Measurements from ENCODE around the gene TMEM145. TPM values are rescaled to one million over a fixed set of nuclear protein-coding genes. Genes with fewer than 3 reads are reported as not detected.

The TMEM145 gene
- not detected in 2 replicates for total RNA-seq

GRCh38 chr19:42313096-42313839, at the start of gene TMEM145:
Gene TMEM145 (plus strand): TSS chr19:42313309. CDS start chr19:42313377, 68 bp downstream.

DNA sequence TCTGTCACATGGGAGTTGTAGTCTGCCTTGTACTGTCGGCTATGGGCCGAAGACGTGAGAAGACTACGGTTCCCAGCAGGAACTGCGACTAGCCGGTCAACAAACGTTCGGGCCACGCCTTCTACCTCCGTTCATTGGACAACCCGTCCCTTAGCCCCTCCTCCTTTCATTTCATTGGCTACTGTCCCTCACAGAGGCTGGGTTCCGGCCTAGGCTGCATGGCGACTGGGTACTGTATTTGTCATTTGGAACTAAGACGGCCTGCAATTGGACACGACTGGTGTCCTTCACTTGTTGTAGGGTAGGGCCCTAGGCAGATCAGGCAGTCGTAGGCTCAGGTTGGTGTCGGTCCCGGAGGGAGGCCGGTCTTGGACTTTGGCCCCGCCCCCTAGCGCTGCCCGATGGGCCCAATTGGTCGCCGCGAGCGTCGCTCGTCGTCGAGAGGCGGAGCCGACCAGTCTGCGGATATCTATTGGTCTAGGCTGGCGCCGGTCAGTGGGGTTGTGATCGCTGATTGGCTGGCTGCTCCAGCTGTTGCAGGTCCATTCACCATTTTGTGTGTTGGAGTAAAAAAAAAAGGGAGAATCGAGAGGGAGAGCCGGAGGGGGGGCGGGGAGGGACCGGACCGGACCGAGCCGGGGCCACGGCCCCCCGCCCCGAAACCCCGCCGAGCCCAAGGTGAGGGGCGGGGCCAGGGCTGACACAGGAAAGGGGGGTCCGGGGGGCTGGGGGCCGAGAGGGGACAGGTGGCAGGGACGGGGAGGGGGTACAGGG, 44.2 kb upstream of the TMEM145 start, which contains the start of gene CIC:
Gene CIC, plus strand, starts transcription at position 549 of the 774 bp plus-strand sequence. CDS start 2,532 bp downstream, outside the sequence.

GRCh38 chr19:42301646-42302203, 11.4 kb upstream of the TMEM145 start, which contains the start of gene PRR19:
Gene PRR19 (plus strand): TSS chr19:42302132. CDS start chr19:42309585, 7,453 bp downstream.

GRCh38 chr19:42325308-42325895, 12.3 kb downstream of the TMEM145 start, which contains the start of gene MEGF8:
Gene MEGF8 (plus strand): TSS chr19:42325635. CDS start chr19:42326244, 609 bp downstream.

Other genes starting within 250 kb of the TMEM145 start
- 0.06 TPM in 1 of 2 replicates, not detected in the other for gene GRIK5, start 243.1 kb upstream of the TMEM145 start, total RNA-seq
- 8.1 and 16.1 TPM in 2 replicates for gene ZNF574, start 237.1 kb upstream of the TMEM145 start, total RNA-seq
- gene POU2F2, start 180.9 kb upstream of the TMEM145 start, total RNA-seq, result 0.16 and 1.4 TPM in 2 replicates
- 18.8 and 20.5 TPM in 2 replicates for gene DEDD2, start 95.6 kb upstream of the TMEM145 start, total RNA-seq
- 6.0 and 11.6 TPM in 2 replicates for gene ZNF526, start 93.0 kb upstream of the TMEM145 start, total RNA-seq
- gene GSK3A, start 70.7 kb upstream of the TMEM145 start, total RNA-seq, result 9.4 and 23.6 TPM in 2 replicates
- 24.6 and 43.7 TPM in 2 replicates for gene ERF, start 58.2 kb upstream of the TMEM145 start, total RNA-seq
- gene CIC, start 44.1 kb upstream of the TMEM145 start, total RNA-seq, result 16.2 and 27.6 TPM in 2 replicates
- 0.32 and 0.38 TPM in 2 replicates for gene PRR19, start 11.2 kb upstream of the TMEM145 start, total RNA-seq
- gene PAFAH1B3, start 10.7 kb upstream of the TMEM145 start, total RNA-seq, result 36.3 and 40.8 TPM in 2 replicates
- gene MEGF8, start 12.3 kb downstream of the TMEM145 start, total RNA-seq, result 20.2 and 59.2 TPM in 2 replicates
- not detected in 2 replicates for gene CNFN, start 77.0 kb downstream of the TMEM145 start, total RNA-seq
- 8.7 and 9.4 TPM in 2 replicates for gene LIPE, start 114.1 kb downstream of the TMEM145 start, total RNA-seq
- not detected in 2 replicates for gene CXCL17, start 129.6 kb downstream of the TMEM145 start, total RNA-seq
- gene CEACAM1, start 215.2 kb downstream of the TMEM145 start, total RNA-seq, result 1.1 and 41.8 TPM in 2 replicates

Data from bladder microvascular endothelial cell (primary cell).